GM12801 (cell line): ENCODE results near the gene GFPT1.

Experiments
- CTCF ChIP-seq: IDR thresholded peaks from one replicate; pipeline ENCODE4 v1.5.1; 2011; ENCODE audit warnings: control low read depth; ENCODE audit not compliant: insufficient read length; ENCODE audit errors: extremely low read depth

Gene GFPT1

GRCh38 chr2:69340101-69340775 lies 46.8 kb downstream of the GFPT1 start:
- no peak for TF ChIP-seq CTCF

- TF ChIP-seq CTCF, result no peak
Measured at GRCh38 chr2:69335311-69335710, 51.7 kb downstream of the GFPT1 start.

GRCh38 chr2:69333352-69333751 lies 53.7 kb downstream of the GFPT1 start:
- TF ChIP-seq CTCF, result no peak

GRCh38 chr2:69330781-69331180 lies 56.2 kb downstream of the GFPT1 start:
- no peak for TF ChIP-seq CTCF

GRCh38 chr2:69322631-69323030 lies 64.4 kb downstream of the GFPT1 start:
- no peak for TF ChIP-seq CTCF

- TF ChIP-seq CTCF, result no peak
Measured at GRCh38 chr2:69316550-69316949, 70.5 kb downstream of the GFPT1 start.

- TF ChIP-seq CTCF, result no peak
Measured at GRCh38 chr2:69315160-69315761, 71.8 kb downstream of the GFPT1 start.
